Measurements from ENCODE around the gene INPP5D. TPM values are rescaled to one million over a fixed set of nuclear protein-coding genes. Genes with fewer than 3 reads are reported as not detected.

The INPP5D gene
- total RNA-seq, 1 experiment from 2014 or later, result 2.3 TPM

- H3K4me1 ChIP-seq (ENCODE audit: insufficient read depth, low read length, poor library complexity, severe bottlenecking), result no peaks in the 10 kb centered on the region
- no peak for DNase-seq (ENCODE audit: low spot score)
- CTCF ChIA-PET, result no interaction called here
- H3K4me3 ChIP-seq (ENCODE audit: low read depth, low read length, poor library complexity, severe bottlenecking), result no peak overlapping the region
- no peaks in the 10 kb centered on the region for H3K36me3 ChIP-seq (ENCODE audit: insufficient read depth, low read length, poor library complexity, severe bottlenecking)
- H3K27ac ChIP-seq (ENCODE audit: low read depth, low read length, poor library complexity, severe bottlenecking), result no peak overlapping the region
- no peaks in the 10 kb centered on the region for H3K27me3 ChIP-seq (replicated peaks; ENCODE audit: insufficient read depth, low read depth, low read length, poor library complexity)
- POLR2A ChIA-PET (ENCODE audit: low non-redundant PET), result no interaction called here
- TF ChIP-seq EZH2 (IDR thresholded peaks at IDR 0.05; ENCODE audit: borderline replicate concordance, low read depth, low read length, poor library complexity, severe bottlenecking) (no peak), CTCF (conservative IDR thresholded peaks at IDR 0.05; ENCODE audit: low read depth, low read length) (no peak)
- intact Hi-C loops (cut with micrococcal nuclease; ENCODE audit: unreplicated experiment), result no loop called here
- no peaks in the 10 kb centered on the region for H3K9me3 ChIP-seq (ENCODE audit: low read depth, low read length, poor library complexity, severe bottlenecking)
- no TSS peak for BruUV-seq (replicated peaks)
Measured at GRCh38 chr2:233147136-233147828, 87.1 kb downstream of the INPP5D start.

- no TSS peak for BruUV-seq (replicated peaks)
- no peak for DNase-seq (ENCODE audit: low spot score)
- no peak overlapping the region for H3K4me3 ChIP-seq (ENCODE audit: low read depth, low read length, poor library complexity, severe bottlenecking)
- no peaks in the 10 kb centered on the region for H3K4me1 ChIP-seq (ENCODE audit: insufficient read depth, low read length, poor library complexity, severe bottlenecking)
- H3K27me3 ChIP-seq (replicated peaks; ENCODE audit: insufficient read depth, low read depth, low read length, poor library complexity), result no peaks in the 10 kb centered on the region
- H3K27ac ChIP-seq (ENCODE audit: low read depth, low read length, poor library complexity, severe bottlenecking), result no peak overlapping the region
- intact Hi-C loops (cut with micrococcal nuclease; ENCODE audit: unreplicated experiment), result no loop called here
- ChIA-PET CTCF (no interaction called here), POLR2A (ENCODE audit: low non-redundant PET) (no interaction called here)
- H3K36me3 ChIP-seq (ENCODE audit: insufficient read depth, low read length, poor library complexity, severe bottlenecking), result no peaks in the 10 kb centered on the region
- TF ChIP-seq EZH2 (IDR thresholded peaks at IDR 0.05; ENCODE audit: borderline replicate concordance, low read depth, low read length, poor library complexity, severe bottlenecking) (no peak), CTCF (conservative IDR thresholded peaks at IDR 0.05; ENCODE audit: low read depth, low read length) (no peak)
- H3K9me3 ChIP-seq (ENCODE audit: low read depth, low read length, poor library complexity, severe bottlenecking), result no peaks in the 10 kb centered on the region
Measured at GRCh38 chr2:233147829-233148167, 87.7 kb downstream of the INPP5D start.

- no peak for DNase-seq (ENCODE audit: low spot score)
- H3K9me3 ChIP-seq (ENCODE audit: low read depth, low read length, poor library complexity, severe bottlenecking), result no peaks in the 10 kb centered on the region
- no peak overlapping the region for H3K27ac ChIP-seq (ENCODE audit: low read depth, low read length, poor library complexity, severe bottlenecking)
- BruUV-seq (replicated peaks), result no TSS peak
- ChIA-PET CTCF (no interaction called here), POLR2A (ENCODE audit: low non-redundant PET) (no interaction called here)
- TF ChIP-seq EZH2 (IDR thresholded peaks at IDR 0.05; ENCODE audit: borderline replicate concordance, low read depth, low read length, poor library complexity, severe bottlenecking) (no peak), CTCF (conservative IDR thresholded peaks at IDR 0.05; ENCODE audit: low read depth, low read length) (no peak)
- intact Hi-C loops (cut with micrococcal nuclease; ENCODE audit: unreplicated experiment), result no loop called here
- no peak overlapping the region for H3K4me3 ChIP-seq (ENCODE audit: low read depth, low read length, poor library complexity, severe bottlenecking)
- no peaks in the 10 kb centered on the region for H3K27me3 ChIP-seq (replicated peaks; ENCODE audit: insufficient read depth, low read depth, low read length, poor library complexity)
- H3K4me1 ChIP-seq (ENCODE audit: insufficient read depth, low read length, poor library complexity, severe bottlenecking), result no peaks in the 10 kb centered on the region
- H3K36me3 ChIP-seq (ENCODE audit: insufficient read depth, low read length, poor library complexity, severe bottlenecking), result no peaks in the 10 kb centered on the region
Measured at GRCh38 chr2:233148354-233148753, 88.2 kb downstream of the INPP5D start.

Data from A673 (cell line).